ENCODE data around the gene HTRA1.

HTRA1 gene

GRCh38 chr10:122469848-122470247 is 8.5 kb downstream of the HTRA1 start:
- Mint-ChIP-seq H3K4me3 (no peak overlapping the region), H3K4me1 (peaks cover 28% of the 10 kb centered on the region), H3K36me3 (ENCODE audit: low read depth) (no peaks in the 10 kb centered on the region), H3K9me3 (no peaks in the 10 kb centered on the region), H3K27ac (no peak overlapping the region), H3K27me3 (ENCODE audit: low read depth) (peaks cover 46% of the 10 kb centered on the region)
- no peak for TF ChIP-seq CTCF (IDR thresholded peaks at IDR 0.05; ENCODE audit: unreplicated experiment in 3 of 3)

DNA sequence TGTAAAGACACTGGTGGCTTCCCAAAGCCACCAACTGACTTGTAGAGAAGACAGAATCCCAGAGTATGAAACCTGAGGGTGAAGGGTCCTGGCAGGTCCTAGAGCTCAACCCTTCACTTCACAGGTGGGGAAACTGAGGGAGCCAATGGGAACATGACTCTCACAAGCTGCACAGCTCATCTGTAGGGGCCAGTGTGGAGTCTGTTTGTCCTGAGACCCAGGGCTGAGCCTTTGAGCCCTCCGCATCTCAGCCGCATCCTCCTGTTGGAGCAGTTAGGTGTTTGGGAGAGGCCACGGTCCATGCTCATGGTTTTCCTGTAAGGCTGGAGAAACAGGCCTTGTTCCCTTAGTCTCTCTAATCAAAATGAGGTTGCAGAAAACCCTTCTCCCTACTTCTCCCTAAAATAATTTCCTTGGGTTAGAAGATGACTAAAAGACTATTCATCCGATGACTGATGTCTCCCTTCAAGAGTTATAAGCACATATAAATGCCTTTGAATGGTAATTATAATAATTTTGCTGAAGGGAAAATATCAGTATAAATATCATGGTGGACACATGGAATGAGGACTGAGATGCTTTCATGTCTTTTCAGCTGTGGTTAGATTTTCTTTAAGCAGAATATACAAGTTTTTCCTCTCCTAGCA is 10.3 kb downstream of the HTRA1 start:
- H3K27ac Mint-ChIP-seq: no peak overlapping the region
- peaks cover 39% of the 10 kb centered on the region for H3K4me1 Mint-ChIP-seq
- H3K9me3 Mint-ChIP-seq: no peaks in the 10 kb centered on the region
- H3K4me3 Mint-ChIP-seq: no peak overlapping the region
- TF ChIP-seq CTCF (IDR thresholded peaks at IDR 0.05; ENCODE audit: unreplicated experiment in 3 of 3): no peak
- peaks cover 35% of the 10 kb centered on the region for H3K27me3 Mint-ChIP-seq (ENCODE audit: low read depth)
- H3K36me3 Mint-ChIP-seq (ENCODE audit: low read depth): no peaks in the 10 kb centered on the region

- no peak for TF ChIP-seq CTCF (IDR thresholded peaks at IDR 0.05; ENCODE audit: unreplicated experiment in 3 of 3)
- H3K9me3 Mint-ChIP-seq: no peaks in the 10 kb centered on the region
- H3K4me3 Mint-ChIP-seq: no peak overlapping the region
- H3K4me1 Mint-ChIP-seq: peaks cover 49% of the 10 kb centered on the region
- H3K36me3 Mint-ChIP-seq (ENCODE audit: low read depth): no peaks in the 10 kb centered on the region
- peak overlapping the region in 1 of 3 experiments; percentile 88 for H3K27ac Mint-ChIP-seq
- H3K27me3 Mint-ChIP-seq (ENCODE audit: low read depth): peaks cover 23% of the 10 kb centered on the region
These were observed 11.8 kb downstream of the HTRA1 start for GRCh38 chr10:122473116-122473515.

GRCh38 chr10:122474131-122474818 is 12.9 kb downstream of the HTRA1 start:
- H3K36me3 Mint-ChIP-seq (ENCODE audit: low read depth): no peaks in the 10 kb centered on the region
- no peak for TF ChIP-seq CTCF (IDR thresholded peaks at IDR 0.05; ENCODE audit: unreplicated experiment in 3 of 3)
- peaks cover 13% of the 10 kb centered on the region for H3K27me3 Mint-ChIP-seq (ENCODE audit: low read depth)
- H3K27ac Mint-ChIP-seq: peak overlapping the region; percentile 82 to 88 (median 84)
- peaks cover 50% of the 10 kb centered on the region for H3K4me1 Mint-ChIP-seq
- no peaks in the 10 kb centered on the region for H3K9me3 Mint-ChIP-seq
- peak overlapping the region in 2 of 3 experiments; percentile 31 to 52 for H3K4me3 Mint-ChIP-seq

GRCh38 chr10:122475100-122475499 is 13.7 kb downstream of the HTRA1 start:
- Mint-ChIP-seq H3K27me3 (ENCODE audit: low read depth) (peaks cover 13% of the 10 kb centered on the region), H3K9me3 (no peaks in the 10 kb centered on the region), H3K4me3 (peak overlapping the region in 2 of 3 experiments; percentile 9 to 52)

More at GRCh38 chr10:122475100-122475499, 13.7 kb downstream of the HTRA1 start:
- H3K27ac Mint-ChIP-seq: peak overlapping the region; percentile 82 to 88 (median 84)
- TF ChIP-seq CTCF (IDR thresholded peaks at IDR 0.05; ENCODE audit: unreplicated experiment in 3 of 3): no peak
- peaks cover 50% of the 10 kb centered on the region for H3K4me1 Mint-ChIP-seq
- no peaks in the 10 kb centered on the region for H3K36me3 Mint-ChIP-seq (ENCODE audit: low read depth)

Data from nephron (organoid).